H1 (cell line): ENCODE data around the gene DLGAP3. TPM values are rescaled to one million over a fixed set of nuclear protein-coding genes. Genes with fewer than 3 reads are reported as not detected.

Source experiments
- ASH2L ChIP-seq: fragments of 200-600, 300-600 bp; sonication (generic); IDR thresholded peaks from one replicate; pipeline ENCODE4 v1.7.1; 2017; ENCODE audit warnings: low read length
- CHD1 ChIP-seq: IDR thresholded peaks from 2 replicates; pipeline ENCODE4 v1.6.1; 2012; ENCODE audit warnings: low read depth, low read length, improper control_type of control experiment
- FOSL1 ChIP-seq: IDR thresholded peaks from 2 replicates; pipeline ENCODE4 v1.6.1; 2011; ENCODE audit warnings: mild to moderate bottlenecking, low read depth, low read length, moderate library complexity; ENCODE audit not compliant: insufficient read depth
- HDAC2 ChIP-seq, 2 experiments: fragments of 300-600 bp in 1 of 2; sonication (generic) in 1 of 2; IDR thresholded peaks; 2 replicates each; pipeline ENCODE4 v1.6.1; 2011 to 2012; ENCODE audit warnings: low read depth in 2 of 2, low read length in 2 of 2, mild to moderate bottlenecking in 2 of 2, moderate library complexity in 2 of 2, borderline replicate concordance in 1 of 2, inconsistent platforms in 1 of 2
- JUND ChIP-seq: IDR thresholded peaks from 2 replicates; pipeline ENCODE4 v1.6.1; 2011; ENCODE audit warnings: mild to moderate bottlenecking, improper control_type of control experiment, low read length
- KDM1A ChIP-seq: fragments of 200-600, 300-600 bp; sonication (generic); IDR thresholded peaks from 2 replicates; pipeline ENCODE4 v1.7.1; 2016; ENCODE audit warnings: mild to moderate bottlenecking, low read length, borderline replicate concordance
- PHF8 ChIP-seq: fragments of 200-600 bp; sonication (generic); conservative IDR thresholded peaks from 2 replicates; pipeline ENCODE4 v1.7.1; 2012; ENCODE audit warnings: low read depth, mild to moderate bottlenecking, inconsistent platforms, low read length, moderate library complexity
- POLR2A ChIP-seq, 2 experiments: IDR thresholded peaks; 1 replicate in 1 of 2; 2 replicates in 1 of 2; pipeline ENCODE4 v1.6.1; 2011; ENCODE audit warnings: low read depth in 2 of 2, low read length in 2 of 2, mild to moderate bottlenecking in 2 of 2; ENCODE audit errors: control extremely low read depth in 1 of 2
- RAD21 ChIP-seq, 2 experiments: IDR thresholded peaks in 1 of 2; conservative IDR thresholded peaks in 1 of 2; 2 replicates each; pipeline ENCODE4 v1.6.1; 2011; ENCODE audit warnings: low read depth in 2 of 2, low read length in 2 of 2, improper control_type of control experiment in 1 of 2, inconsistent platforms in 1 of 2, mild to moderate bottlenecking in 1 of 2, moderate library complexity in 1 of 2
- RBBP5 ChIP-seq: IDR thresholded peaks from 2 replicates; pipeline ENCODE4 v1.7.1; 2012; ENCODE audit warnings: low read depth, mild to moderate bottlenecking, inconsistent platforms, low read length, moderate library complexity, borderline replicate concordance
- RFX5 ChIP-seq: IDR thresholded peaks from 2 replicates; pipeline ENCODE4 v1.6.1; 2011; ENCODE audit warnings: low read depth, low read length, improper control_type of control experiment, borderline replicate concordance
- RNF2 ChIP-seq: fragments of 200-900, 300-1000 bp; sonication (generic); IDR thresholded peaks from 2 replicates; pipeline ENCODE4 v1.7.1; 2016; ENCODE audit warnings: borderline replicate concordance, low read depth, mild to moderate bottlenecking, antibody characterized with exemption, low read length; ENCODE audit not compliant: poor library complexity, severe bottlenecking; ENCODE audit errors: missing control alignments
- SIX5 ChIP-seq: IDR thresholded peaks from 2 replicates; pipeline ENCODE4 v1.6.1; 2011; ENCODE audit warnings: mild to moderate bottlenecking, low read depth, low read length
- TBP ChIP-seq: IDR thresholded peaks from 2 replicates; pipeline ENCODE4 v1.6.1; 2011; ENCODE audit warnings: low read depth, low read length, improper control_type of control experiment
- USF2 ChIP-seq: IDR thresholded peaks from 2 replicates; pipeline ENCODE4 v1.6.1; 2011; ENCODE audit warnings: low read length, improper control_type of control experiment
- YY1 ChIP-seq: IDR thresholded peaks from 2 replicates; pipeline ENCODE4 v1.6.1; 2011; ENCODE audit warnings: low read depth, mild to moderate bottlenecking, low read length
- polyA plus RNA-seq, 7 experiments: library from polyadenylated mRNA; depleted of rRNA in 3 of 7; stranded (reverse) in 5 of 7; unstranded in 2 of 7; fragments of >200 nt in 5 of 7; fragments of 200-250 nt in 2 of 7; gene quantifications; 1 replicate in 5 of 7; 2 replicates in 1 of 7; 4 replicates in 1 of 7; pipeline versions ENCODE4 v1.2.1 to v1.2.3, GENCODE V29; 2011 to 2013; ENCODE audit warnings: missing spikeins in 2 of 7, mixed read lengths in 2 of 7
- total RNA-seq: library from RNA; stranded (reverse); fragmentation: NEBNext Ultra II Directional; extraction: Animal tissue kit (Norgen Biotek cat#: 25700); gene quantifications from 2 replicates; pipeline ENCODE4 v1.2.1, GENCODE V29; 2021

DLGAP3 gene
- total and polyA plus RNA-seq, 2 of the 8 experiments (the other 6 are each of a cell fraction or from before 2014, with no cell fraction given) = 3.8 to 13.2 TPM

GRCh38 chr1:34852677-34853217, 76.7 kb downstream of the DLGAP3 start (continued):
- TF ChIP-seq RNF2 = no peak
- no peak for TF ChIP-seq KDM1A
- TF ChIP-seq RBBP5 = no peak
- TF ChIP-seq USF2 = peak; percentile 77
- no peak for TF ChIP-seq HDAC2 (IDR thresholded peaks at IDR 0.05; ENCODE audit: borderline replicate concordance in 1 of 2, low read depth in 2 of 2, low read length in 2 of 2)
- TF ChIP-seq FOSL1 = no peak
- no peak for TF ChIP-seq YY1
- TF ChIP-seq ASH2L = peak; percentile 30
- no peak for TF ChIP-seq RFX5
- peak; percentile 85 to 86 for TF ChIP-seq RAD21 (IDR thresholded peaks at IDR 0.05 in 1 of 2, conservative IDR thresholded peaks at IDR 0.05 in 1 of 2; ENCODE audit: low read depth in 2 of 2, low read length in 2 of 2)
- no peak for TF ChIP-seq CHD1
- peak in 1 of 2 experiments; percentile 25; a peak in 1 of 3 replicates for TF ChIP-seq POLR2A (IDR thresholded peaks at IDR 0.05; ENCODE audit: control extremely low read depth in 1 of 2, low read depth in 2 of 2, low read length in 2 of 2)
- TF ChIP-seq SIX5 = no peak
- TF ChIP-seq PHF8 = no peak
- TF ChIP-seq TBP = peak; percentile 74; the same call in 1 of the 2 replicates
- TF ChIP-seq JUND = peak; percentile 74
